HG03060 (cell line): ENCODE data around the gene KIR3DL2.
"Not testable (repeated sequence)": the region's sequence is repeated elsewhere in the genome, so short reads cannot be mapped to it uniquely, and the experiment has no call there.

Source experiments
- ATAC-seq: cut with Tn5 transposase; IDR thresholded peaks from one replicate; pipeline ENCODE4 v1.9.1; 2021; ENCODE audit warnings: low read depth, moderate number of reproducible peaks; ENCODE audit not compliant: unreplicated experiment

Gene KIR3DL2

GRCh38 chr19:54907899-54908298, 57.7 kb downstream of the KIR3DL2 start:
- not testable (repeated sequence) for ATAC-seq
